Measurements from ENCODE around the gene CD300H.
"Not testable (repeated sequence)": the region's sequence is repeated elsewhere in the genome, so short reads cannot be mapped to it uniquely, and the experiment has no call there.

Gene CD300H

DNA sequence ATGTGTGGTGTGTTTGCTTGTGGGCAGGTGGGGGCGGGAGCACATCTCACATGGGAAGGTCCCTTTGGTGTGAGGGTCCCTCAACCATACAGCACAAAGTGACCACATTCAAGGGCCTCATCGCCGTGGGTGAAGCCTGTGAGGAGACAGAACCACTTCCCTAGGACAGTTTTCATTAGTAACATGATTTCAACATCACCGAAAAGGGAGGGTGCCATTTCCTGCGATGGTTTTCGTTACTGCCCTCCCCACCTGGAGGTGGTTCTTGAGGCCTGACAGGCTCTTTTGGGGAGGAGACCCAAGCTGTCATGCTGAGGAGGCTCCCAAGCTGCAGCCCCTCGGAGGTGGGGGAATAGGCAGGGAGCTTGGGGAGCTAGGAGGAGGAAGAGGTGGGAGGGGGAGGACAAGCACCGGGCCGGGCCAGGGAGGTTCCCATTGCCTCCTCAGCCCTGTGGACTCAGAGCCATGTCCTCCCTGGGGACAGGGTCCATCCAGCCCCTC is 45.6 kb downstream of the CD300H start:
- H3K4me3 ChIP-seq (ENCODE audit: low read depth, low read length), result no peak overlapping the region
- H3K36me3 ChIP-seq, result no peaks in the 10 kb centered on the region
- no peaks in the 10 kb centered on the region for H3K4me1 ChIP-seq
- TF ChIP-seq, protein P1, sequence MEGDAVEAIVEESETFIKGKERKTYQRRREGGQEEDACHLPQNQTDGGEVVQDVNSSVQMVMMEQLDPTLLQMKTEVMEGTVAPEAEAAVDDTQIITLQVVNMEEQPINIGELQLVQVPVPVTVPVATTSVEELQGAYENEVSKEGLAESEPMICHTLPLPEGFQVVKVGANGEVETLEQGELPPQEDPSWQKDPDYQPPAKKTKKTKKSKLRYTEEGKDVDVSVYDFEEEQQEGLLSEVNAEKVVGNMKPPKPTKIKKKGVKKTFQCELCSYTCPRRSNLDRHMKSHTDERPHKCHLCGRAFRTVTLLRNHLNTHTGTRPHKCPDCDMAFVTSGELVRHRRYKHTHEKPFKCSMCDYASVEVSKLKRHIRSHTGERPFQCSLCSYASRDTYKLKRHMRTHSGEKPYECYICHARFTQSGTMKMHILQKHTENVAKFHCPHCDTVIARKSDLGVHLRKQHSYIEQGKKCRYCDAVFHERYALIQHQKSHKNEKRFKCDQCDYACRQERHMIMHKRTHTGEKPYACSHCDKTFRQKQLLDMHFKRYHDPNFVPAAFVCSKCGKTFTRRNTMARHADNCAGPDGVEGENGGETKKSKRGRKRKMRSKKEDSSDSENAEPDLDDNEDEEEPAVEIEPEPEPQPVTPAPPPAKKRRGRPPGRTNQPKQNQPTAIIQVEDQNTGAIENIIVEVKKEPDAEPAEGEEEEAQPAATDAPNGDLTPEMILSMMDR (IDR thresholded peaks at IDR 0.05; ENCODE audit: low read depth, low read length), result no peak
- no peaks in the 10 kb centered on the region for H3K9me3 ChIP-seq
- peaks cover 47% of the 10 kb centered on the region for H3K27me3 ChIP-seq
- no peak for DNase-seq

DNA sequence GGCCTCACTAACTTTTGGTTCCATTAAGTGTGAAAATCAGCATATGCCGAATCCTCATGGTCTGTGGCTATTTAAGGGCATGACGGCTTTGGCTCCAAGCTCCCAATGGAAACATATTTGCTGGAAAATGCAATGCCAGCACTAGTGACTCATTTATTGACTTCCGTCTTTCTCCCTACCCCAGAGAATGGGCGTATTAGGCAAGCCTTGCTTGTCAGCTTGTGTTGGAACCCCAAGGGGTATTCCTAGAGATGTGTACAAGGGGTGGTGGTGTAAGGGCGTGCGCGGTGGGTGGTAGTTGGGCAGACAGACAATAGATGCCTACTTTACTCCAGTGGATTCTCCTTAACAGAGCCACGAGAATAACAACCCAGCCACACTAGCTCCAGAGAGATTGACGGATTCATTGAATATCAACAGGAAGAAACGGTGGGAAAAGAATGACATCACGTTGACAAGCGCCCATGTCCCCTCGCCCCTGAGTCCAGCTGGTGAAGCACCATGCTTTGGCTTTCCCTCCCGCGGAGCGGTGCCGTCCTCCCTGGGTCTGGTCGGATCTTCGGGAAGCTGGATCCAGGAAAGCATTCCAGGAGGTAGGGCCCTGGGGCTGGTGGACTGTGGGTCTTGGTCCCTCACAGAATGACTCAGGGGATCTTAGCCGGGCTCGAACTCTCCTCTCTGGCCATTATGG is 46.4 kb downstream of the CD300H start:
- no peak for DNase-seq
- Histone ChIP-seq H3K27me3 (peaks cover 42% of the 10 kb centered on the region), H3K4me1 (no peaks in the 10 kb centered on the region), H3K9me3 (no peaks in the 10 kb centered on the region), H3K36me3 (no peaks in the 10 kb centered on the region), H3K4me3 (ENCODE audit: low read depth, low read length) (no peak overlapping the region)
- TF ChIP-seq, protein P1 (IDR thresholded peaks at IDR 0.05; ENCODE audit: low read depth, low read length), result no peak

DNA sequence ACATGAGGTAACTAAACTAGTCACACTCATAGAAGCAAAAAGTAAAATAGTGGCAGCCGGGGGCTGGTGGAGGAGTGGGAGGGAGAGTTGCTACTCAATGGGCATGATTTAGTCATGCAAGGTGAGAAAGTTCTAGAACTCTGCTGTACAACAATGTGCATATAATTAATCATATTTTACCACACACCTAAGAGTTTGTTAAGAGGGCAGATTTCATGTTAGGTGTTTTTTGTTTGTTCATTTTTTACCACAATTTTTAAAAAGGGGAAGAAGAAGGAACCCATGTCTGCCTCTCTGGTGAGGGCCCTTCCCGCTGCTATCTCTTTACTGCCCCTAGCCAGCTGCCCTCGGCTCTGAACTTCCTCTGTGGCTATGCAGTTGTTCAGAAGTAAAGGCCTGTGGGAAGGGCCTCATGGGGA is 47.3 kb downstream of the CD300H start:
- Histone ChIP-seq H3K9me3 (no peaks in the 10 kb centered on the region), H3K4me3 (ENCODE audit: low read depth, low read length) (no peak overlapping the region), H3K36me3 (no peaks in the 10 kb centered on the region), H3K27me3 (peaks cover 42% of the 10 kb centered on the region), H3K4me1 (no peaks in the 10 kb centered on the region)
- TF ChIP-seq, protein P1 (IDR thresholded peaks at IDR 0.05; ENCODE audit: low read depth, low read length), result no peak
- no peak for DNase-seq

DNA sequence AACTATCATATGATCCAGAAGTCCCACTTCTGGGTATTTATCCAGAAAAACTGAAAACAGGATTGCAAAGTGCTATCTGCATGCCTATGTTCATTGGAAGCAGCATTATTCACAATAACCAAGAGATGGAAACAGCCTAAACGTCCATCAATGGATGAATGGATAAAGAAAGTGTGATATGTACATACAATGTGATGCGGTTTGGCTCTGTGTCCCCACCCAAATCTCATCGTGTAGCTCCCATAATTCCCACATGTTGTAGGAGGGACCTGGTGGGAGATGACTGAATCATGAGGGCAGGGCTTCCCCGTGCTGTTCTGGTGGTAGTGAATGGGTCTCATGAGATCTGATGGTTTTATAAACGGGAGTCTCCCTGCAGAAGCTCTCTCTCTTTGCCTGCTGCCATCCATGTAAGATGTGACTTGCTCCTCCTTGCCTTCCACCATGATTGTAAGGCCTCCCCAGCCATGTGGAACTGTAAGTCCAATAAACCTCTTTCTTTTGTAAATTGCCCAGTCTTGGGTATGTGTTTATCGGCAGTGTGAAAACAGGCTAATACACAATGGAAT is 48.8 kb downstream of the CD300H start:
- H3K4me1 ChIP-seq; H3K36me3 ChIP-seq; H3K9me3 ChIP-seq; DNase-seq; H3K4me3 ChIP-seq (ENCODE audit: low read depth, low read length): not testable (repeated sequence)
- peaks cover 28% of the 10 kb centered on the region for H3K27me3 ChIP-seq

DNA sequence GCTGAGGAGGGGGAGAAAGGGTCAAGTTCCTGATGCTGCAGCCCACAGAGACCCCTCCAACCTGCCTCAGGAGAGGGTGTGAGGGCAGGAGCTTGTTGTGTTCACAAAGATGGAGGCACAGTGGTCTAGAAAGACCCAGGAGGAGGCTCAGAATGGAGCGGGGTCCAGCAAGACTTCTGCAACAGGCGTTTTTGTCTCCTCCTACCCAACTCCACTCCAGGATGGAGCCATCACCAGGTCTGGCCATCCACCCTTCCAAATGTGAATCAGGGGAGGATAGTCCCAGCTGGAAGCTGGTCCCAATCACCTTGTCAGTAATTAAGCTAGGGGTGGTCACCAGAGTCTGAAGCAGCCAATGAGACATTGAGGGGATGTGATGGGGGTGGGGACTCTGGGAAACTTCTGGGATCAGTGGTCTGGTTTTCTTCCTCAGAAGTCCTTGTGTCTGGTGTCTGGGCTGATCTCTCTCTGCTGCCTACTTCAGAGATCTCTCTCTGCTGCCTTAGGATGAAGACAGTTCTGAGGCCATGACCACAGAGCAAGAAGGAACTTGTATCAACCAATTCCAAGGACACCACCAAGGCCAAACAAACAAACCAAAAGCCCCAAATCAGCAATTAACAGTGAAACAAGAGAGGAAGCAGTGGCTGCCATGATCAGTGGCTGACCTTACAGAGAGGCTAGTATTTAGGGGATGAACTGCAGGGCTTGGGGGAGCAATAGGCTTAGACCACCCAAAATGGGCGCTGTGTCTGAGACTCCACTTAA is 50.6 kb downstream of the CD300H start:
- Histone ChIP-seq H3K27me3 (peaks cover 12% of the 10 kb centered on the region), H3K9me3 (no peaks in the 10 kb centered on the region), H3K4me3 (ENCODE audit: low read depth, low read length) (no peak overlapping the region), H3K4me1 (no peaks in the 10 kb centered on the region), H3K36me3 (no peaks in the 10 kb centered on the region)
- no peak for DNase-seq
- TF ChIP-seq, protein P1 (IDR thresholded peaks at IDR 0.05; ENCODE audit: low read depth, low read length), result no peak

DNA sequence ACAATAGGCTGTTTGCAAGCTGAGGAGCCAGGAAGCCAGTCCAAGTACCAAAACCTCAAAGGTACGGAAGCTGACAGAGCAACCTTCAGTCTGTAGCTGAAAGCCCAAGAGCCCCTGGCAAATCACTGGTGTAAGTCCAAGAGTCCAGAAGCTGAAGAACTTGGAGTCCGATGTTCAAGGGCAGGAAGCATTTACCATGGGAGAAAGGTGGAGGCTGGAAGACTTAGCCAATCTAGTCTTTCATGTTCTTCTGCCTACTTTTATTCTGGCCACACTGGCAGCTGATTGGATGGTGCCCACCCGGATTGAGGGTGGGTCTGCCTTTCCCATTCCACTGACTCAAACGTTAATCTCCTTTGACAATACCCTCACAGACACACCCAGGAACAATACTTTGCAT is 51.4 kb downstream of the CD300H start:
- TF ChIP-seq, protein P1 (IDR thresholded peaks at IDR 0.05; ENCODE audit: low read depth, low read length), result no peak
- H3K27me3 ChIP-seq, result peaks cover 7% of the 10 kb centered on the region
- no peaks in the 10 kb centered on the region for H3K9me3 ChIP-seq

More for the DNA sequence above, 51.4 kb downstream of the CD300H start:
- Histone ChIP-seq H3K36me3 (no peaks in the 10 kb centered on the region), H3K4me3 (ENCODE audit: low read depth, low read length) (no peak overlapping the region), H3K4me1 (no peaks in the 10 kb centered on the region)
- no peak for DNase-seq

Measured in BE2C (cell line).